Measurements from ENCODE around the gene ZNF154.
"Not testable (repeated sequence)": the region's sequence is repeated elsewhere in the genome, so short reads cannot be mapped to it uniquely, and the experiment has no call there.

The ZNF154 gene

DNA sequence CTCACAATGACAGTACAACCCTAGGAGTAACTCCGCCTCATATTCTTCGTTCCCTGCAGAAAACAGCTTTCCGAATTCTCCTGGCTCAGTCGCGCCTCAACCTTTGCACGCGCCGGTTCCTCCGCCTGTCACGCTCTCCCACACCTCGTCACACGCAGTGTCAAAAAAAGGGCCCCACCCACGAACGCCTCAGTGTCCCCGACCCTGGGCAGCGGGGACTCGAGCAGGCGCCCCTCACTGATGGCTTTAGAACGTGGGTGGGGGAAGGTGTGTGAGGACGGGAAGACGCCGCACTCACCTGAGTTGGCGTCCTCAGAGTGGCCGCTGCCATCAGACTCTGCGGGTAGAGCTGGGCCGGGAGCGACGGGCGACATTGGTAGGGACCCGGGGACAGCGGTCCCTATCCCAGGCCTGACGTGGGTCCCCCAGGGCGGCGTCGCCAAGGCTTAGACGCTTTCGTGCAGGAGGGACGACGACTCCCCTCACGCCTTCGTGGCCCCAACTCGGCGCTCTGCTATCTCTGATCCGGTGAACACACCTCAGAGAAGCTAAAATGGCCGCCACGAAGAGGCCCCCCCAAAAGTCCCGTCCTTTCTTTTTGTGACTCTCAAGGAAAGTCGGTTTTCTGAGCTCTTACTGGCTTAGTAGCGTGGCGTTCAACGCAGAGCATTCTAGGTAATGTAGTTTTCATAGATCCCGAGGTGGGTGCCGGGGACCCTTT, at the start of gene ZNF154:
ZNF154 (minus strand) TSS at position 564 of the 721 bp plus-strand sequence; CDS start at position 331, 233 bp downstream.
- no peak for DNase-seq

GRCh38 chr19:57757941-57758340, 48.9 kb upstream of the ZNF154 start:
- DNase-seq = no peak

DNA sequence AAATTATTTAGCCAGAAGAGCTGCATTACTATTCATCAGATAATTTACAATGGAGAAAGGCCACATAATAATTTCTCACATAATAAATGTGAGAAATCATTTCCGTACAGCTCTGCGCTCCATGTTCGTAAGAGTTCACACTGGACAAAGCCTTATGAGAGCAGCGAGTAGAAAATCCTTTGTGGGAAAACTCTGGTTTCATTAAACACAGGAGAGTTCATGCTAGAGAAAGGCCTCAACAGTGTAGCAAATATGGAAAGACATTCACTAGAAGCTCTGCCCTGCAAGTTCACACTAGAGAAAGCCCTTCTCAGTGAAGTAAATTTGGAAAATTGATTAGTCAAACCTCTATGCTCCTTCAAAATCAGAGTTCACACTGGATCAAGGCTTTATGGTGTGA, 46.0 kb upstream of the ZNF154 start:
- DNase-seq = no peak

- DNase-seq = no peak
Observed at GRCh38 chr19:57754091-57754673, 45.2 kb upstream of the ZNF154 start.

DNA sequence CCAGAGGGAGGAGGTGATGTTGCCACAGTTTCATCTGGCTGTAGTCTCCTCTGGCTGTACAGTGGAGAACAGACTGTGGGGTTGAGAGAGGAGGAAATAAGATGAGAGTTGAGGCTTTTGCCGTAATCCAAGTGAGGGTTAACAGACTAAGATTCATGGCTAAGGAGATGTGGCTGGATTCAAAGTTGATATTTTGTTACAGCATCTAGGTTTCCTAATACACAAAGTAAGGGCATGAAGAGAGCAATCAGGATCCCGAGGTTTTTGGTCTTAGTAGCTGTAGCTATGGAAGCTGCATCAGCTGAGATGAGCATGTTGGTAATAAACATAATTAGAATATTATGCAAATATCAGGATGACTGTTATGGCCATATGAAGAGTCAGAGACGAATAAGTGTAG, 39.0 kb upstream of the ZNF154 start:
- no peak for DNase-seq

GRCh38 chr19:57747472-57747807, 38.4 kb upstream of the ZNF154 start:
- no peak for DNase-seq

DNA sequence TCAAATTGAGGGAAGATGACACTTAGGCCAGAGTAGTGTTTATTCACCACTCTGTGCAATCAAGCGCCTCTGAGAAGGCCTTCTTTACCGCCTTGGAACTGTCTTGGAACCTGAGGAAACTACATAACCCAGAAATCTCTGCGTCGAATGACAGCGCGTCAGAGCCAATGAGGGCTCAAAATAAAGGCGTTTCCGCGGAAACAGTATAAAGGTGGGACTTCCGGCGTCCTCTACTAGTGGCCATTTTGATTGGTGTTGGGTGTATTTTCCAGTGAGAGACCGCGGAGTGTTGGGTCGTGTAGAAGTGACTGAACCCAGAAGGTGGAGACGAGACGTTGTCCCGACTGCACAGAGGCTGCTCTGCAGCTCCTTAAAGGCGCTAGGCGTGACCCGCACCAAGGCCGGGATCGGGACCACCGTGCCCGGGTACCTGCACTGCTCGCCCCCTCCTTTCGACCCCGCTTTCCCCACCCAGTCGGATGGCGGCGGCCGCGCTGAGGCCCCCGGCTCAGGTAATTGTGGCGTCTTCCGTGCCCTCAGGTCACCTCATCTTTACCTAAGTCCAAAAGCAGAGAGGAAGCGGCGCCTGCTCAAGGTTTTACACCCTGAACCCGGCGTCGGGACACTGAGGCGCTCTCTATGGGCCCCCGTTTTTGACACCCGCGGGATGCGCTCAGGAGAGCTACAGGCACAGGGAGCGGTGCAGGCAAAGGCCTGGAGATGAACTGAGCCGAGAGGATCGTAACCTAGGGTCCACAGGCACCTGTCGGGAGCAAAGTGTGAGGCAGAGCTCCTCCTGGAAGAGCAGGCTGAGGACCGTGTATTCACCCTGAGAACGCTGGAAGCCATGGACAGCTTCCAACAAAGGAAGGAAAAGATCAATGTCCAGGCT, 37.8 kb upstream of the ZNF154 start, which contains the start of gene ZNF776:
ZNF776 (plus strand) TSS at position 236 of the 892 bp plus-strand sequence; CDS start at position 480, 244 bp downstream.
- DNase-seq = peak; percentile 77

DNA sequence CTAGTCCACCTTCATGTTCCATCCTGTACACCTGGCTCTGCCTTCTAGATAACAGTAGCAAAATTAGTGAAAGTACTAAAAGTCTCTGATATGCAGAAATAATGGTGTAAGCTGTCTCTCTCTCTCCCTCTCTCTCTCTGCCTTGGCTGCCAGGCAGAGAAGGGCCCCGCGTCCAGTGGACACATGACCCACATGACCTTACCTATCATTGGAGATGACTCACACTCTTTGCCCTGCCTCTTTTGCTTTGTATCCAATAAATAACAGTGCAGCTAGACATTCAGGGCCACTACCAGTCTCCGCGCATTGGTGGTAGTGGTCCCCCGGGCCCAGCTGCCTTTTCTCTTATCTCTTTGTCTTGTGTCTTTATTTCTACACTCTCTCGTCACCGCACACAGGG, 29.8 kb upstream of the ZNF154 start:
- not testable (repeated sequence) for DNase-seq

DNA sequence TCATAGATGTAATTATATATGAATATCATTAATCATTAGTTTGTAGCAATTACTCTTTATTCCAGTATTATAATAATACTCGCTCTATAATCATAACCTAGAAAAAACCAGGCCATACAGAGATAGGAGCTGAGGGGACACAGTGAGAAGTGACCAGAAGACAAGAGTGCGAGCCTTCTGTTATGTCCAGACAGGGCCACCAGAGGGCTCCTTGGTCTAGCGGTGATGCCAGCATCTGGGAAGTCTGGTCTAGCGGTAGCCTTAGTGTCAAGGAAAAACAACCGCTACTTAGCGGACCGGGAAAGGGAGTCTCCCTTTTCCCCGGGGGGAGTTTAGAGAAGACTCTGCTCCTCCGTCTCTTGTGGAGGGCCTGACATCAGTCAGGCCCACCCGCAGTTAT, 29.3 kb upstream of the ZNF154 start:
- DNase-seq = not testable (repeated sequence)

DNA sequence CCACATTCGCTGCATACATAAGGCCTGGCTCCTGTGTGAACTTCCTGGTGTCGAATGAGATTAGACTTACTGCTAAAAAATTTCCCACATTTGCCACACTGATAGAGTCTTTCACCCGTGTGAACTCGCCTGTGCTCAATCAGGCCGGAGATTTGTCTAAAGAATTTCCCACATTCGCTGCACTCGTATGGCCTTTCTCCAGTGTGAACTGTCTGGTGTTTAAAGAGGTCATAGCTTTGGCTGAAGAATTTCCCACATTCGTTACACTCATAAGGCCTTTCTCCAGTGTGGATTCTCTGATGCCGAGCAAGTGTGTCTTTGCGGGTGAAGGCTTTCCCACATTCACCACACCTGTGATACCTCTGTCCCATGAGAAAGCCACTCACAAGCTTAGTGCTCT, 11.9 kb upstream of the ZNF154 start:
- no peak for DNase-seq

DNA sequence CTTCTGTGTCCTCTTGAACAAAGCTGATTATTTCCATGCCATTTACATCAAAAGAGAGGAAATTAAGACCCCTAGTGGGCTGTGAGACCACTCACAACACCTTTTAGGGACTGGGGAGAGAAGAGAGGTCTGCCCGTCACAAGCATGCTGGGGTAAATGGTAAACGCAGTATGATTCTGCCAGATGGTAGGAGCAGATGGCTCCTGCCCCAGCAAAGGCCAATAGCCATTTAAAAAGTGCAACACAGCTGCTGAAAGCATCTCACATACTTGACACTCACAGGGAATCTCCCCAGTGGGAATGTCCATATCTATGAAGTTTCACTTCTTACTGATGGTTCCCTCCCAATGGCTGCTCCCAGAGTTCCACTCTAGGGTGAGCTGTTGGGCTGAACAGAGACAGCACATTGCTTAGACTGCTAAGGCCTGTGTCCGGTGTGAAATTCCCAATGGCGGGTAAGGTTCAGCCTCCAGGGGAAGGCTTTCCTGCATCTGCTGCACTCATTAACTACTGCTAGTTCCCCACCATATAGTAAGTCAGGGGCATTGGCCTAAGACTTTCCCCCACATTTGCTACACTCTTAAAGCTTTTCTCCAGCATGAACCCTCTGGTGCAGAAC, 11.0 kb upstream of the ZNF154 start:
- DNase-seq = no peak

- no peak for DNase-seq
Observed at GRCh38 chr19:57719424-57719823, 10.4 kb upstream of the ZNF154 start.

- DNase-seq = no peak
Observed at GRCh38 chr19:57712222-57712621, 3.2 kb upstream of the ZNF154 start.

- no peak for DNase-seq
Observed at GRCh38 chr19:57709616-57710015, 612 bp upstream of the ZNF154 start.

DNA sequence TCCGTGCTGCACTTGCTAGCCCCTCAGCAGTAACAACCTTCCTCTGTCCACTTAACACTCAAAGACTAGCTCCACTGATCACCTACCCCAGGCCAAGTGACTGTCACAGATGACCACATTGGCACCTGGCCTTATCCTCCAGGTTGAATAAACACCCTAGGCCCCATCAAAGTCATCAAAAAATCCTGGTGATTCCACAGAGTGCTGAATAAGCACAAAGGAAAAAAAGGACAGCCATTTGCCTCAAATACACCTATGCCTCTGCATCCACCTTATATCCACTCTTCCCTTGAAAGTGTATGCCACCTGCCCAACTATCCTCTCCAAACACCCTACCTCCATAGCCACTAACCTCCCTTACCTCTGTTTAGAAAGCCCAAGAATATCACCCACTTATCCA, 2.7 kb downstream of the ZNF154 start:
- DNase-seq = no peak

- no peak for DNase-seq
Observed at GRCh38 chr19:57701625-57702024, 7.4 kb downstream of the ZNF154 start.

GRCh38 chr19:57689750-57690149, 19.3 kb downstream of the ZNF154 start:
- DNase-seq = no peak

DNA sequence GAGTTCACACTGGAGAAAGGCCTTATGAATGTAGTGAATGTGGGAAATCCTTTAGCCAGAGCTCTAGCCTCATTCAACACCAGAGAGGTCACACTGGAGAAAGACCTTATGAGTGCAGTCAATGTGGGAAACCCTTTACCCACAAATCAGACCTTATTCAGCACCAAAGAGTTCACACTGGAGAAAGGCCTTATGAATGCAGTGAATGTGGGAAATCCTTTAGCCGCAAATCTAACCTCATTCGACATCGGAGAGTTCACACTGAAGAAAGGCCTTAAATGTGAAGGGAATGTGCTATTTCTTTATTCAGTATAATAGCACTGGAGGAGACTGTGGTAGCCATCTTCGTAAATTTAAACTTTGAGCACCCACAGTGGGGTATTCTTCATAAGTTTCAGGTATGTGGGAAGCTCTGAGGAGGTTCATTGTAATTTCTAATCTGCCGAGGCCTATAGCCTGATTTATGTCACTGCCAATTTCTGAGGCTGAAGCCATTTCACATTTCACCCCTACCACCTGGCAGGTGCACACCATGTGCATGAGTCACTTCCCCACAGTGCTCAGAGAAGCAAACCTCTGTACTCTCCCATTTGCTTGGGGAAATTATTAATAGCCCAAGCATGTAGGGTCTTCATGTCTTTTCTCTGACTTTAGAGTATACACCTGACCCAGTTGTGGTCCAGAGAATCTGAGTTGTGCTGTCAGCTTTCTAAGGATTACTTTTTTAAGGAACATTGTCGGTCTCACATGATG, 20.8 kb downstream of the ZNF154 start:
- DNase-seq = no peak

GRCh38 chr19:57687363-57688010, 21.5 kb downstream of the ZNF154 start:
- DNase-seq = no peak

GRCh38 chr19:57686727-57687126, 22.3 kb downstream of the ZNF154 start:
- no peak for DNase-seq

DNA sequence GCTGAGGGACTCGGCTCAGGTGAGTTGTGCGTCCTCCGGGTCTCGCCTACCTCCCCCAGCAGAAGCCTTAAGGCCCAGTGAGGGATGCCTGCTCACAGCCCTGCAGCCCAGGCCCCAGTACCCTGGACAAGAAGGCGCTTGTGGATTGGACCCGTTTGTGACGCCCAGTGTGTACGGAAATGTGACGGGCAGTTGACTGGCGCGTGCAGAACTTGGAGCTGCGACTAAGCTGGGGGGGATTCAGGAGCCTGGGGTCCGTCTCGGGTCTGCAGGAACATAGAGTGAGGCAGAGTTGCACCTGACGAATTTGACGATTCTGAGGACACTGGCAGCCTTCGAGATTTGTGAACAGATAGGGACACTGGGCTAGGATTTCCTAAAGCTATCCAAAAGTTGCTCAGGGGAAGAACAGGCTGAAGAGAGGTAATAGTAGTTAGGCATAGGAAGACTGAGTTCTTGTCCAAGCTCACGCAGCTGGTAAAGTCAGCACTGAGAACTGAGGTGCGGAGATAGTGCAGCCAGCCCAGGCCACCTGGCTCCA, 26.7 kb downstream of the ZNF154 start:
- DNase-seq = no peak

DNA sequence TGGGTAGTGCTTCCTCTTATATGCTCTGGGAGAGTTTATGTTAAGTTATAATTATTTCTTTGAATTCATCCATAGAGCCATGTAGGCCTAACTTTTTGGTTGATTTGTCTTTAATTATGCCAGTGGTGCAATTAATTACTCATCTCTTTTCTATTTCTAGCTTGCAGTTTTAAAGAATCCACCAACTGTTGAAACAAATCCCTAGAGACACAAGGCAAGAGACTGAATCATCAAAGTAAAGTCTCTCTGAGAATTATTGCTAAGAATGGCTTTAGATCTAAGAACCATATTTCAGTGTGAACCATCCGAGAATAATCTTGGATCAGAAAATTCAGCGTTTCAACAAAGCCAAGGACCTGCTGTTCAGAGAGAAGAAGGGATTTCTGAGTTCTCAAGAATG, 33.1 kb downstream of the ZNF154 start:
- no peak for DNase-seq
